Measurements from ENCODE around the gene ICAM3.

The ICAM3 gene

GRCh38 chr19:10285393-10285792, 54.0 kb downstream of the ICAM3 start:
- no peak for TF ChIP-seq CTCF (IDR thresholded peaks at IDR 0.05; ENCODE audit: unreplicated experiment in 3 of 3)
- peak overlapping the region in 2 of 3 experiments; percentile 93 to 97 for H3K27ac Mint-ChIP-seq
- H3K4me3 Mint-ChIP-seq, result no peak overlapping the region
- peaks cover 64% of the 10 kb centered on the region for H3K27me3 Mint-ChIP-seq (ENCODE audit: low read depth)
- no peaks in the 10 kb centered on the region for H3K9me3 Mint-ChIP-seq
- peaks cover 6% of the 10 kb centered on the region for H3K36me3 Mint-ChIP-seq (ENCODE audit: low read depth)
- peaks cover 16% of the 10 kb centered on the region for H3K4me1 Mint-ChIP-seq

- H3K9me3 Mint-ChIP-seq, result no peaks in the 10 kb centered on the region
- H3K4me1 Mint-ChIP-seq, result peaks cover 14% of the 10 kb centered on the region
These were observed 54.5 kb downstream of the ICAM3 start for GRCh38 chr19:10284960-10285278.

GRCh38 chr19:10284065-10284959, 55.1 kb downstream of the ICAM3 start:
- Mint-ChIP-seq H3K4me1 (peaks cover 14% of the 10 kb centered on the region), H3K36me3 (ENCODE audit: low read depth) (peaks cover 6% of the 10 kb centered on the region), H3K9me3 (no peaks in the 10 kb centered on the region), H3K4me3 (no peak overlapping the region), H3K27me3 (ENCODE audit: low read depth) (peaks cover 53% of the 10 kb centered on the region), H3K27ac (no peak overlapping the region)
- no peak for TF ChIP-seq CTCF (IDR thresholded peaks at IDR 0.05; ENCODE audit: unreplicated experiment in 3 of 3)

More at GRCh38 chr19:10284960-10285278, 54.5 kb downstream of the ICAM3 start:
- H3K36me3 Mint-ChIP-seq (ENCODE audit: low read depth), result peaks cover 6% of the 10 kb centered on the region
- peak overlapping the region in 1 of 3 experiments; percentile 97 for H3K27ac Mint-ChIP-seq
- H3K27me3 Mint-ChIP-seq (ENCODE audit: low read depth), result peaks cover 59% of the 10 kb centered on the region
- no peak for TF ChIP-seq CTCF (IDR thresholded peaks at IDR 0.05; ENCODE audit: unreplicated experiment in 3 of 3)
- no peak overlapping the region for H3K4me3 Mint-ChIP-seq

All from nephron (organoid).